WTC11 (cell line): ENCODE measurements around the gene PPP4C. TPM values are rescaled to one million over a fixed set of nuclear protein-coding genes. Genes with fewer than 3 reads are reported as not detected.

Source experiments
- CREM ChIP-seq: sonication (generic); formaldehyde crosslinking; IDR thresholded peaks from 2 replicates; pipeline ENCODE4 v1.8.1; 2022; ENCODE audit warnings: mild to moderate bottlenecking, missing genetic modification reagents, moderate library complexity
- FOXJ3 ChIP-seq: sonication (generic); formaldehyde crosslinking; IDR thresholded peaks from 2 replicates; pipeline ENCODE4 v1.9.0; 2021; ENCODE audit warnings: missing genetic modification reagents, mild to moderate bottlenecking, borderline replicate concordance
- FOXP1 ChIP-seq: sonication (generic); formaldehyde crosslinking; IDR thresholded peaks from 2 replicates; pipeline ENCODE4 v1.8.0; 2022; ENCODE audit warnings: missing genetic modification reagents, mild to moderate bottlenecking, moderate library complexity, borderline replicate concordance
- MYBL2 ChIP-seq: sonication (generic); formaldehyde crosslinking; IDR thresholded peaks from 2 replicates; pipeline ENCODE4 v1.8.1; 2023; ENCODE audit warnings: mild to moderate bottlenecking, moderate library complexity, missing genetic modification reagents
- NFATC4 ChIP-seq: fragments of 250-450 bp; sonication (Bioruptor Pico); IDR thresholded peaks from 2 replicates; pipeline ENCODE4 v1.9.0; 2021; ENCODE audit warnings: mild to moderate bottlenecking
- NR1H2 ChIP-seq: sonication (generic); formaldehyde crosslinking; IDR thresholded peaks from 2 replicates; pipeline ENCODE4 v1.9.0; 2021; ENCODE audit warnings: mild to moderate bottlenecking, moderate library complexity, missing genetic modification reagents
- NR2C2 ChIP-seq: sonication (generic); formaldehyde crosslinking; IDR thresholded peaks from 2 replicates; pipeline ENCODE4 v1.8.0; 2022; ENCODE audit warnings: mild to moderate bottlenecking, missing genetic modification reagents
- RORB ChIP-seq: fragments of 250-450 bp; sonication (Bioruptor Pico); IDR thresholded peaks from 2 replicates; pipeline ENCODE4 v1.9.0; 2021; ENCODE audit warnings: mild to moderate bottlenecking
- TEAD1 ChIP-seq: sonication (generic); formaldehyde crosslinking; IDR thresholded peaks from 2 replicates; pipeline ENCODE4 v1.8.0; 2022; ENCODE audit warnings: mild to moderate bottlenecking, missing genetic modification reagents
- TEAD4 ChIP-seq: sonication (generic); formaldehyde crosslinking; IDR thresholded peaks from 2 replicates; pipeline ENCODE4 v1.8.0; 2022; ENCODE audit warnings: mild to moderate bottlenecking, missing genetic modification reagents
- total RNA-seq: library from RNA; stranded (reverse); gene quantifications from 3 replicates; pipeline ENCODE4 v1.2.3, GENCODE V29; 2021
- TF ChIP-seq, protein P1 (sequence below): sonication (generic); formaldehyde crosslinking; IDR thresholded peaks from 2 replicates; pipeline ENCODE4 v1.8.0; 2023; ENCODE audit warnings: missing genetic modification reagents, mild to moderate bottlenecking, borderline replicate concordance
- TF ChIP-seq, protein P2 (sequence below): sonication (generic); formaldehyde crosslinking; IDR thresholded peaks from 2 replicates; pipeline ENCODE4 v1.8.1; 2022; ENCODE audit warnings: low read depth, missing genetic modification reagents, borderline replicate concordance
- TF ChIP-seq, protein P3 (sequence below): fragments of 250-450 bp; sonication (Bioruptor Pico); conservative IDR thresholded peaks from 2 replicates; pipeline ENCODE4 v1.9.0; 2021; ENCODE audit warnings: mild to moderate bottlenecking
- TF ChIP-seq, protein P4 (sequence below): fragments of 250-450 bp; sonication (Bioruptor Pico); IDR thresholded peaks from 2 replicates; pipeline ENCODE4 v1.9.0; 2021; ENCODE audit warnings: mild to moderate bottlenecking, borderline replicate concordance
- TF ChIP-seq, protein P5 (sequence below): fragments of 250-450 bp; sonication (Bioruptor Pico); IDR thresholded peaks from 2 replicates; pipeline ENCODE4 v1.9.0; 2021; ENCODE audit warnings: mild to moderate bottlenecking
- TF ChIP-seq, protein P6 (sequence below): sonication (generic); formaldehyde crosslinking; IDR thresholded peaks from 2 replicates; pipeline ENCODE4 v1.8.1; 2023; ENCODE audit warnings: mild to moderate bottlenecking, missing genetic modification reagents, moderate library complexity
- TF ChIP-seq, protein P7 (sequence below): sonication (generic); formaldehyde crosslinking; IDR thresholded peaks from 2 replicates; pipeline ENCODE4 v1.8.0; 2022; ENCODE audit warnings: mild to moderate bottlenecking, missing genetic modification reagents
- TF ChIP-seq, protein P8 (sequence below): sonication (generic); formaldehyde crosslinking; IDR thresholded peaks from 2 replicates; pipeline ENCODE4 v1.8.1; 2022; ENCODE audit warnings: missing genetic modification reagents, borderline replicate concordance

PPP4C gene
- total RNA-seq, 1 experiment from 2014 or later = 164 TPM

DNA sequence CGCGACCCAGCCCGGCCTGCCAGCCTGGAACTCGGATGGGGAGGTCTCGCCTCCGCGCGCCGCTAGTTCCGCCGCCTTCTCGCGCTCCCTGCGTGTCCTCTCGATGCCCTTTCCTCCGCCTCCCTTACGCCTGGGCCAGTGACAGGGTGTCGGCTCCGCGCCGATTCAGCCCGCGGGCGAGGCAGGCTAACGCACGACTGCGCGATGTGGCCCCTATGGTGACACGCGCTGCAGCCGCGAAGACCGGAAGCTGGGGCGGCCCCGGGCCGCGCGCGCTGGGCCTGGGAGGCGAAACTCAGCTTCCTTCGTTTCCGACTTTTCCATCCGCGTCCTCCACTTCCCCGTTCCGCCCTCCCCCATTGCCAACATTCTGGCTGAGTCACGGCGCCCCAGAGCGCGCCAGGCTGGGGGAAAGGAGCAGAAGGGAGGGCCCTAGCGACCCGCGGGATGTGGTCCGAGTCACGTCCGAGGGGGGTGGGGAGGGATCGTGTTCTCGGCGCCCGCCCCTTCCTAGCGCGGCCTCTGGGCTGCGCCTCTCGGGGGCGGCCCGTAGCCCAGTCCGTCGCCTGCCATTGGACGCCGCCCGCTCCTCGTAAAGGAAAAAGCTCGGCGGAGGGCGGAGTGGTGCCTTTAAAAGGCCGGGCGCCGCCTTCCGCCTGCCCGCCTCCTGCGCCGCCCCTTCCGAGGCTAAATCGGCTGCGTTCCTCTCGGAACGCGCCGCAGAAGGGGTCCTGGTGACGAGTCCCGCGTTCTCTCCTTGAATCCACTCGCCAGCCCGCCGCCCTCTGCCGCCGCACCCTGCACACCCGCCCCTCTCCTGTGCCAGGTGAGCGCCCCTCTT, 10.5 kb upstream of the PPP4C start, which contains the start of gene ALDOA (continued):
- TF ChIP-seq, protein P1, sequence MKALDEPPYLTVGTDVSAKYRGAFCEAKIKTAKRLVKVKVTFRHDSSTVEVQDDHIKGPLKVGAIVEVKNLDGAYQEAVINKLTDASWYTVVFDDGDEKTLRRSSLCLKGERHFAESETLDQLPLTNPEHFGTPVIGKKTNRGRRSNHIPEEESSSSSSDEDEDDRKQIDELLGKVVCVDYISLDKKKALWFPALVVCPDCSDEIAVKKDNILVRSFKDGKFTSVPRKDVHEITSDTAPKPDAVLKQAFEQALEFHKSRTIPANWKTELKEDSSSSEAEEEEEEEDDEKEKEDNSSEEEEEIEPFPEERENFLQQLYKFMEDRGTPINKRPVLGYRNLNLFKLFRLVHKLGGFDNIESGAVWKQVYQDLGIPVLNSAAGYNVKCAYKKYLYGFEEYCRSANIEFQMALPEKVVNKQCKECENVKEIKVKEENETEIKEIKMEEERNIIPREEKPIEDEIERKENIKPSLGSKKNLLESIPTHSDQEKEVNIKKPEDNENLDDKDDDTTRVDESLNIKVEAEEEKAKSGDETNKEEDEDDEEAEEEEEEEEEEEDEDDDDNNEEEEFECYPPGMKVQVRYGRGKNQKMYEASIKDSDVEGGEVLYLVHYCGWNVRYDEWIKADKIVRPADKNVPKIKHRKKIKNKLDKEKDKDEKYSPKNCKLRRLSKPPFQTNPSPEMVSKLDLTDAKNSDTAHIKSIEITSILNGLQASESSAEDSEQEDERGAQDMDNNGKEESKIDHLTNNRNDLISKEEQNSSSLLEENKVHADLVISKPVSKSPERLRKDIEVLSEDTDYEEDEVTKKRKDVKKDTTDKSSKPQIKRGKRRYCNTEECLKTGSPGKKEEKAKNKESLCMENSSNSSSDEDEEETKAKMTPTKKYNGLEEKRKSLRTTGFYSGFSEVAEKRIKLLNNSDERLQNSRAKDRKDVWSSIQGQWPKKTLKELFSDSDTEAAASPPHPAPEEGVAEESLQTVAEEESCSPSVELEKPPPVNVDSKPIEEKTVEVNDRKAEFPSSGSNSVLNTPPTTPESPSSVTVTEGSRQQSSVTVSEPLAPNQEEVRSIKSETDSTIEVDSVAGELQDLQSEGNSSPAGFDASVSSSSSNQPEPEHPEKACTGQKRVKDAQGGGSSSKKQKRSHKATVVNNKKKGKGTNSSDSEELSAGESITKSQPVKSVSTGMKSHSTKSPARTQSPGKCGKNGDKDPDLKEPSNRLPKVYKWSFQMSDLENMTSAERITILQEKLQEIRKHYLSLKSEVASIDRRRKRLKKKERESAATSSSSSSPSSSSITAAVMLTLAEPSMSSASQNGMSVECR (CRISPR knock-in tag) = no peak; the same call in 1 of the 2 replicates
- no peak for TF ChIP-seq TEAD4 (CRISPR knock-in tag)
- peak; percentile 89 for TF ChIP-seq MYBL2 (CRISPR knock-in tag)
- TF ChIP-seq, protein P2, sequence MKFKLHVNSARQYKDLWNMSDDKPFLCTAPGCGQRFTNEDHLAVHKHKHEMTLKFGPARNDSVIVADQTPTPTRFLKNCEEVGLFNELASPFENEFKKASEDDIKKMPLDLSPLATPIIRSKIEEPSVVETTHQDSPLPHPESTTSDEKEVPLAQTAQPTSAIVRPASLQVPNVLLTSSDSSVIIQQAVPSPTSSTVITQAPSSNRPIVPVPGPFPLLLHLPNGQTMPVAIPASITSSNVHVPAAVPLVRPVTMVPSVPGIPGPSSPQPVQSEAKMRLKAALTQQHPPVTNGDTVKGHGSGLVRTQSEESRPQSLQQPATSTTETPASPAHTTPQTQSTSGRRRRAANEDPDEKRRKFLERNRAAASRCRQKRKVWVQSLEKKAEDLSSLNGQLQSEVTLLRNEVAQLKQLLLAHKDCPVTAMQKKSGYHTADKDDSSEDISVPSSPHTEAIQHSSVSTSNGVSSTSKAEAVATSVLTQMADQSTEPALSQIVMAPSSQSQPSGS (CRISPR knock-in tag) = no peak
- TF ChIP-seq, protein P3, sequence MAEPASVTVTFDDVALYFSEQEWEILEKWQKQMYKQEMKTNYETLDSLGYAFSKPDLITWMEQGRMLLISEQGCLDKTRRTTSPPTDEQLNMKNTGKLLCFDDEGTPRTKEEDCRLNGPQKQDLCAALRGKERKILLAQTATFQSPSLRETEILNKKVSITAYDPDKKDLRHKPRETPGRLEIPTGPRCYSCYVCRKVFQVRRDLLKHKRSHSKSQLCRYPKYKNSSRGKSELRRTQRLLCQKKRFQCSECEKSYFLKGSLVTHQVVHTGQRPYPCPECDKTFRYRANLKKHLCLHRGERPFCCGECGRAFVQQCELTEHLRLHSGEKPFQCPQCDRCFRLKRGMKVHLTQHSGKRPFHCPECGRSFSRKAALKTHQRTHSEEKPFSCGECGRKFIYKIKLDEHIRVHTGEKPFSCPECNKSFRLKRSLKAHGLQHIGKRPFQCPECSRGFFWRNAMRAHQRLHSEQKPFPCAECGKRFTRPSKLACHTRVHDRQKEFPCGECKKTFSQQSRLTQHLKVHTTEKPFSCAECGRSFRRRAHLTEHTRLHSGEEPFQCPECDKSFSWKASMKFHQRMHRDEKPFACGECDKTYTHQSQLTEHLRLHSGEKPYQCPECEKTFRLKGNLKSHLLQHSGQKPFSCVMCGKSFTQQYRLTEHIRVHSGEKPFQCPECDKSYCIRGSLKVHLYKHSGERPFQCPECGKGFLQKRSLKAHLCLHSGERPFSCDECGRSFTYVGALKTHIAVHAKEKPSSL (CRISPR knock-in tag) = no peak
- no peak for TF ChIP-seq RORB (CRISPR knock-in tag)
- no peak for TF ChIP-seq FOXJ3 (CRISPR knock-in tag)
- TF ChIP-seq, protein P4, sequence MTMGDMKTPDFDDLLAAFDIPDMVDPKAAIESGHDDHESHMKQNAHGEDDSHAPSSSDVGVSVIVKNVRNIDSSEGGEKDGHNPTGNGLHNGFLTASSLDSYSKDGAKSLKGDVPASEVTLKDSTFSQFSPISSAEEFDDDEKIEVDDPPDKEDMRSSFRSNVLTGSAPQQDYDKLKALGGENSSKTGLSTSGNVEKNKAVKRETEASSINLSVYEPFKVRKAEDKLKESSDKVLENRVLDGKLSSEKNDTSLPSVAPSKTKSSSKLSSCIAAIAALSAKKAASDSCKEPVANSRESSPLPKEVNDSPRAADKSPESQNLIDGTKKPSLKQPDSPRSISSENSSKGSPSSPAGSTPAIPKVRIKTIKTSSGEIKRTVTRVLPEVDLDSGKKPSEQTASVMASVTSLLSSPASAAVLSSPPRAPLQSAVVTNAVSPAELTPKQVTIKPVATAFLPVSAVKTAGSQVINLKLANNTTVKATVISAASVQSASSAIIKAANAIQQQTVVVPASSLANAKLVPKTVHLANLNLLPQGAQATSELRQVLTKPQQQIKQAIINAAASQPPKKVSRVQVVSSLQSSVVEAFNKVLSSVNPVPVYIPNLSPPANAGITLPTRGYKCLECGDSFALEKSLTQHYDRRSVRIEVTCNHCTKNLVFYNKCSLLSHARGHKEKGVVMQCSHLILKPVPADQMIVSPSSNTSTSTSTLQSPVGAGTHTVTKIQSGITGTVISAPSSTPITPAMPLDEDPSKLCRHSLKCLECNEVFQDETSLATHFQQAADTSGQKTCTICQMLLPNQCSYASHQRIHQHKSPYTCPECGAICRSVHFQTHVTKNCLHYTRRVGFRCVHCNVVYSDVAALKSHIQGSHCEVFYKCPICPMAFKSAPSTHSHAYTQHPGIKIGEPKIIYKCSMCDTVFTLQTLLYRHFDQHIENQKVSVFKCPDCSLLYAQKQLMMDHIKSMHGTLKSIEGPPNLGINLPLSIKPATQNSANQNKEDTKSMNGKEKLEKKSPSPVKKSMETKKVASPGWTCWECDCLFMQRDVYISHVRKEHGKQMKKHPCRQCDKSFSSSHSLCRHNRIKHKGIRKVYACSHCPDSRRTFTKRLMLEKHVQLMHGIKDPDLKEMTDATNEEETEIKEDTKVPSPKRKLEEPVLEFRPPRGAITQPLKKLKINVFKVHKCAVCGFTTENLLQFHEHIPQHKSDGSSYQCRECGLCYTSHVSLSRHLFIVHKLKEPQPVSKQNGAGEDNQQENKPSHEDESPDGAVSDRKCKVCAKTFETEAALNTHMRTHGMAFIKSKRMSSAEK (CRISPR knock-in tag) = no peak
- TF ChIP-seq CREM (CRISPR knock-in tag) = peak; percentile 37; the same call in 1 of the 2 replicates
- TF ChIP-seq, protein P5, sequence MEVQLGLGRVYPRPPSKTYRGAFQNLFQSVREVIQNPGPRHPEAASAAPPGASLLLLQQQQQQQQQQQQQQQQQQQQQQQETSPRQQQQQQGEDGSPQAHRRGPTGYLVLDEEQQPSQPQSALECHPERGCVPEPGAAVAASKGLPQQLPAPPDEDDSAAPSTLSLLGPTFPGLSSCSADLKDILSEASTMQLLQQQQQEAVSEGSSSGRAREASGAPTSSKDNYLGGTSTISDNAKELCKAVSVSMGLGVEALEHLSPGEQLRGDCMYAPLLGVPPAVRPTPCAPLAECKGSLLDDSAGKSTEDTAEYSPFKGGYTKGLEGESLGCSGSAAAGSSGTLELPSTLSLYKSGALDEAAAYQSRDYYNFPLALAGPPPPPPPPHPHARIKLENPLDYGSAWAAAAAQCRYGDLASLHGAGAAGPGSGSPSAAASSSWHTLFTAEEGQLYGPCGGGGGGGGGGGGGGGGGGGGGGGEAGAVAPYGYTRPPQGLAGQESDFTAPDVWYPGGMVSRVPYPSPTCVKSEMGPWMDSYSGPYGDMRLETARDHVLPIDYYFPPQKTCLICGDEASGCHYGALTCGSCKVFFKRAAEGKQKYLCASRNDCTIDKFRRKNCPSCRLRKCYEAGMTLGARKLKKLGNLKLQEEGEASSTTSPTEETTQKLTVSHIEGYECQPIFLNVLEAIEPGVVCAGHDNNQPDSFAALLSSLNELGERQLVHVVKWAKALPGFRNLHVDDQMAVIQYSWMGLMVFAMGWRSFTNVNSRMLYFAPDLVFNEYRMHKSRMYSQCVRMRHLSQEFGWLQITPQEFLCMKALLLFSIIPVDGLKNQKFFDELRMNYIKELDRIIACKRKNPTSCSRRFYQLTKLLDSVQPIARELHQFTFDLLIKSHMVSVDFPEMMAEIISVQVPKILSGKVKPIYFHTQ = no peak
- TF ChIP-seq NFATC4 (CRISPR knock-in tag) = no peak; the same call in 1 of the 2 replicates
- no peak for TF ChIP-seq NR2C2 (CRISPR knock-in tag)
- TF ChIP-seq NR1H2 (CRISPR knock-in tag) = no peak
- TF ChIP-seq, protein P6, sequence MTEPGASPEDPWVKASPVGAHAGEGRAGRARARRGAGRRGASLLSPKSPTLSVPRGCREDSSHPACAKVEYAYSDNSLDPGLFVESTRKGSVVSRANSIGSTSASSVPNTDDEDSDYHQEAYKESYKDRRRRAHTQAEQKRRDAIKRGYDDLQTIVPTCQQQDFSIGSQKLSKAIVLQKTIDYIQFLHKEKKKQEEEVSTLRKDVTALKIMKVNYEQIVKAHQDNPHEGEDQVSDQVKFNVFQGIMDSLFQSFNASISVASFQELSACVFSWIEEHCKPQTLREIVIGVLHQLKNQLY = no peak
- TF ChIP-seq, protein P7, sequence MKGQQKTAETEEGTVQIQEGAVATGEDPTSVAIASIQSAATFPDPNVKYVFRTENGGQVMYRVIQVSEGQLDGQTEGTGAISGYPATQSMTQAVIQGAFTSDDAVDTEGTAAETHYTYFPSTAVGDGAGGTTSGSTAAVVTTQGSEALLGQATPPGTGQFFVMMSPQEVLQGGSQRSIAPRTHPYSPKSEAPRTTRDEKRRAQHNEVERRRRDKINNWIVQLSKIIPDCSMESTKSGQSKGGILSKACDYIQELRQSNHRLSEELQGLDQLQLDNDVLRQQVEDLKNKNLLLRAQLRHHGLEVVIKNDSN = no peak
- TF ChIP-seq TEAD1 (CRISPR knock-in tag) = peak; percentile 76
- TF ChIP-seq FOXP1 (CRISPR knock-in tag) = peak; percentile 83; the same call in 1 of the 2 replicates
- TF ChIP-seq, protein P8, sequence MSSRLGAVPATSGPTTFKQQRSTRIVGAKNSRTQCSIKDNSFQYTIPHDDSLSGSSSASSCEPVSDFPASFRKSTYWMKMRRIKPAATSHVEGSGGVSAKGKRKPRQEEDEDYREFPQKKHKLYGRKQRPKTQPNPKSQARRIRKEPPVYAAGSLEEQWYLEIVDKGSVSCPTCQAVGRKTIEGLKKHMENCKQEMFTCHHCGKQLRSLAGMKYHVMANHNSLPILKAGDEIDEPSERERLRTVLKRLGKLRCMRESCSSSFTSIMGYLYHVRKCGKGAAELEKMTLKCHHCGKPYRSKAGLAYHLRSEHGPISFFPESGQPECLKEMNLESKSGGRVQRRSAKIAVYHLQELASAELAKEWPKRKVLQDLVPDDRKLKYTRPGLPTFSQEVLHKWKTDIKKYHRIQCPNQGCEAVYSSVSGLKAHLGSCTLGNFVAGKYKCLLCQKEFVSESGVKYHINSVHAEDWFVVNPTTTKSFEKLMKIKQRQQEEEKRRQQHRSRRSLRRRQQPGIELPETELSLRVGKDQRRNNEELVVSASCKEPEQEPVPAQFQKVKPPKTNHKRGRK (CRISPR knock-in tag) = no peak
